ENCODE measurements around the gene B4GALT2. TPM values are rescaled to one million over a fixed set of nuclear protein-coding genes. Genes with fewer than 3 reads are reported as not detected.

Gene B4GALT2
- total and polyA plus RNA-seq, 2 donors (not counting 3 experiments of a cell fraction or from before 2014, with no cell fraction given) = 80.0 to 103 TPM

GRCh38 chr1:43969746-43970466 lies 9.1 kb upstream of the B4GALT2 start, which contains the start of gene DPH2:
Gene DPH2, plus strand, starts transcription at chr1:43970010. Its CDS starts 166 bp downstream, at chr1:43970176.
- Histone ChIP-seq H3K9me1 (replicated peaks; ENCODE audit: control insufficient read depth, extremely low read depth, insufficient read depth, low read length) (no peaks in the 10 kb centered on the region), H3K79me2 (ENCODE audit: control insufficient read depth, insufficient read depth, low read length) (peaks cover 5% of the 10 kb centered on the region), H2AFZ (ENCODE audit: low read depth, low read length) (peak within 1 kb of the TSS; percentile 74), H4K20me1 (replicated peaks; ENCODE audit: control insufficient read depth, extremely low read depth, insufficient read depth, low read length) (no peaks in the 10 kb centered on the region), H3K36me3 (ENCODE audit: control insufficient read depth in 2 of 2, extremely low read depth in 1 of 2, insufficient read depth in 2 of 2, low read length in 2 of 2) (peaks cover 0 to 14% of the 10 kb centered on the region in 2 experiments), H3K4me2 (ENCODE audit: insufficient read depth, low read length) (peak within 1 kb of the TSS; percentile 70), H3K4me3 (replicated peaks in 1 of 3; ENCODE audit: insufficient read depth in 1 of 3, low read depth in 1 of 3, low read length in 3 of 3) (peak within 1 kb of the TSS; percentile 49 to 87 (median 60)), H3K4me1 (ENCODE audit: control insufficient read depth, extremely low read depth, insufficient read depth, low read length) (peaks cover 12% of the 10 kb centered on the region), H3K9me3 (replicated peaks; ENCODE audit: control insufficient read depth, insufficient read depth, low read length) (no peaks in the 10 kb centered on the region), H3K27ac (ENCODE audit: insufficient read depth, low read depth, low read length) (no peak within 1 kb of the TSS), H3K9ac (replicated peaks; ENCODE audit: extremely low read depth, insufficient read depth, low read length) (peak within 1 kb of the TSS; percentile 26), H3K27me3 (ENCODE audit: control insufficient read depth in 2 of 2, insufficient read depth in 2 of 2, low read length in 2 of 2) (no peaks in the 10 kb centered on the region)
- FAIRE-seq = peak; percentile 100
- DNase-seq (ENCODE audit: low read depth, low spot score) = peak; percentile 98
- dilution Hi-C loops (cut with MboI; ENCODE audit: extremely low pct_ligation_motif_present, low sequenced_read_pairs) = no loop called here
- TSS peak; percentile 53 for BruUV-seq (replicated peaks)
- ChIA-PET CTCF (interaction anchor here (0.8 to 0.9 kb wide), 2 partner anchors 24 to 207 kb away, joined by 4 read pairs; no protein-coding TSS in a partner anchor), POLR2A (interaction anchor here (0.7 to 1.4 kb wide), 2 partner anchors 61 to 320 kb away, joined by 3 read pairs; partner anchors contain the start of genes KDM4A and SLC6A9)
- intact Hi-C loops (cut with micrococcal nuclease) = loop anchor here (1.0 to 2.0 kb wide), 2 partner anchors 24 to 61 kb away; partner anchors contain the start of genes IPO13 and SLC6A9
- TF ChIP-seq CTCF (IDR thresholded peaks at IDR 0.05; ENCODE audit: extremely low read depth in 1 of 2, insufficient read depth in 1 of 2, low read depth in 1 of 2, low read length in 2 of 2) = no peak
- peak; percentile 69 for TF ChIP-seq POLR2A (IDR thresholded peaks at IDR 0.05; ENCODE audit: low read depth, low read length)
- TF ChIP-seq FOS (IDR thresholded peaks at IDR 0.05; ENCODE audit: borderline replicate concordance, insufficient read depth, low read length) = no peak
- TF ChIP-seq JUN (IDR thresholded peaks at IDR 0.05; ENCODE audit: borderline replicate concordance, insufficient read depth, insufficient read length, low read depth) = no peak
- no peak for TF ChIP-seq POLR2AphosphoS5 (IDR thresholded peaks at IDR 0.05; ENCODE audit: insufficient read depth, low read depth, low read length)
- no peak for TF ChIP-seq MYC (IDR thresholded peaks at IDR 0.05; ENCODE audit: low read depth, low read length)
- peak; percentile 88 for TF ChIP-seq MAX (IDR thresholded peaks at IDR 0.05; ENCODE audit: insufficient read depth, insufficient read length)

Measured in endothelial cell of umbilical vein (primary cell).